Measurements from ENCODE around the gene GPC5.
"Not testable (repeated sequence)": the region's sequence is repeated elsewhere in the genome, so short reads cannot be mapped to it uniquely, and the experiment has no call there.

GPC5 gene

GRCh38 chr13:92516878-92517277 lies 1118.5 kb downstream of the GPC5 start:
- not testable (repeated sequence) for DNase-seq

DNA sequence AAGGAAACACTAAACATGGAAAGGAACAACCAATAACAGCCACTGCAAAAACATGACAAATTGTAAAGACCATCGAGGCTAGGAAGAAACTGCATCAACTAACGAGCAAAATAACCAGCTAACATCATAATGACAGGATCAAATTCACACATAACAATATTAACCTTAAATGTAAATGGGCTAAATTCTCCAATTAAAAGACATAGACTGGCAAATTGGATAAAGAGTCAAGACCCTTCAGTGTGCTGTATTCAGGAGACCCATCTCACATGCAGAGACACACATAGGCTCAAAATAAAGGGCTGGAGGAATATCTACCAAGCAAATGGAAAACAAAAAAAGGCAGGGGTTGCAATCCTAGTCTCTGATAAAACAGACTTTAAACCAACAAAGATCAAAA lies 1120.2 kb downstream of the GPC5 start:
- DNase-seq = not testable (repeated sequence)

GRCh38 chr13:92530364-92530763 lies 1131.9 kb downstream of the GPC5 start:
- no peak for DNase-seq

GRCh38 chr13:92535222-92536006 lies 1137.0 kb downstream of the GPC5 start:
- DNase-seq = no peak

- no peak for DNase-seq
Measured at GRCh38 chr13:92537471-92537870, 1139.0 kb downstream of the GPC5 start.

DNA sequence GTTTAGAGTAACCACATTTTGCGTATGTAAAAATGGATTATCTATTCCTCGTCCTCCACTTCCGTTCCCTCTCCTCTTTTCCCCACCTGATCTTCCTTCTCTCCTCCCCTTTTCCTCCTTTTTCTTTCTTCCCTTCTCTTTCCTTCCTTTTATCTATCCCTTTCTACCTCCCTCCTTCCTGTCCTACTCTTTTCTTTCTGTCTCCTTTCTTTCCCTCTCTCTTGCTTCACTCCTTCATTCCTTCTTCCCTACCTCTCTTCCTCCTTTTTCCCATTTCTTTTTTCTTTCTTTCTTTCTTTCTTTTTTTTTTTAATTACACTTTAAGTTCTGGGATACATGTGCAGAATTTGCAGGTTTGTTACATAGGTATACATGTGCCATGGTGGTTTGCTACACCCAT lies 1139.7 kb downstream of the GPC5 start:
- no peak for DNase-seq

DNA sequence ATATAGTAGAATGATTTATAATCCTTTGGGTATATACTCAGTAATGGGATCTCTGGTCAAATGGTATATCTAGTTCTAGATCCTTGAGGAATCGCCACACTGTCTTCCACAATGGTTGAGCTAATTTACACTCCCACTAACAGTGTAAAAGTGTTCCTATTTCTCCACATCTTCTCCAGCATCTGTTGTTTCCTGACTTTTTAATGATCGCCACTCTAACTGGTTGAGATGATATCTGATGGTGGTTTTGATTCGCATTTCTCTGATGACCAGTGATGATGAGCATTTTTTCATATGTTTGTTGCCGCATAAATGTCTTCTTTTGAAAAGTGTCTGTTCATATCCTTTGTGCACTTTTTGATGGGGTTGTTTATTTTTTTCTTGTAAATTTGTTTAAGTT lies 1140.7 kb downstream of the GPC5 start:
- not testable (repeated sequence) for DNase-seq

GRCh38 chr13:92547266-92547665 lies 1148.8 kb downstream of the GPC5 start:
- DNase-seq = no peak

DNA sequence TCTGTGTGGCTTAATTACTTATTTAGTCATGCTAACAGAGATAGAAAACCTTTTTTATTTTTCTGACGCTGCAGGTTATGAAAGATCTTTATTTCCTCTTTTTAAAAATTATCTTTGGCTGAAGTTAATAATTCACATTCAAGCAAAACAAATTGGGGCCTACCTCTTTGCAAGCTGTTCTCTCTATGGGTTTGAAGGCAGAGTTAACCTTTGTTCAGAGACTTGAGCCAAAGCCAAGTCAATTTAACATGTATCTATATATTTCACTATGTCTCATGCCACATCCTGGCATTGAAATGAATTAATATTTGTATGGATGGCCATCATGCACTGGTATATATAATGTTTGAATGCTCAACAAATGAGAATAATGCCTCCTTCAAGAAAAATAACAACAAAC lies 1150.9 kb downstream of the GPC5 start:
- DNase-seq = no peak

- DNase-seq = no peak
Measured at GRCh38 chr13:92553470-92554114, 1155.2 kb downstream of the GPC5 start.

DNA sequence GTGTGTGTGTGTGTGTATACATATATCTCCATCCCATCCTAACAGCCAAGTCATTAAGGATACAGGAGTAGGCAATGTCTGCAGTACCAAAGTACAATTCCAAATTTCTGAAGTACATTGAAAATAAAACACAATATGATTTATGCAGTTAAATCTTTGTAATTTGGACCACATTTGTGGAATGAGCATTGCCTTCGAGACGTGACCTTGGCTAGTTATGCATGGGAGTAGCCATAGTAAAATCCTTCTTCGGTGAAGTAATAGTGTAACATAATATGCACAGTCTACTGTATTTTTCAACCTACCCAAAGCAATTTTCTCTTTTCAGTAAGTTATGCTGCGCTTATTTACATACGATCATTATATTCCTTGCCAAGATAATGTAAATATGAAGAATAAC lies 1162.5 kb downstream of the GPC5 start:
- DNase-seq = no peak

DNA sequence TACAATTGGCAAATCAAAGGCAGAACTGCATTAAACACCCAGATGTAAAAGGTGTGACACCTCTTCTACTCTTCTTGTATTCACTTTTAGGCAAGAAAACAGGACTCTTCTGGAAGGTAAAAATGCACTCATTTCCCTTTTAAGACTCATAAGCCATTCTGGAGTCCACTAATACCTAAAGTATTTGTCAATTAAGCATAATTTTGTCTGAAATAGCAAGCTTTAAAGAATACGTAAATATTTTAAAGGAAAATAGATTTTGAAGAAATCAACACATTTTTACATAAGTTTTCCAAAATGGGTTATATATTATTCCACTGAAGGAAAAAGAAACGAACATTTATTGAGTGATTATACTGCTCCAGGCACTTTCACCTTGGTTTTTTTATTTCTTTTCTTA lies 1166.5 kb downstream of the GPC5 start:
- DNase-seq = no peak

DNA sequence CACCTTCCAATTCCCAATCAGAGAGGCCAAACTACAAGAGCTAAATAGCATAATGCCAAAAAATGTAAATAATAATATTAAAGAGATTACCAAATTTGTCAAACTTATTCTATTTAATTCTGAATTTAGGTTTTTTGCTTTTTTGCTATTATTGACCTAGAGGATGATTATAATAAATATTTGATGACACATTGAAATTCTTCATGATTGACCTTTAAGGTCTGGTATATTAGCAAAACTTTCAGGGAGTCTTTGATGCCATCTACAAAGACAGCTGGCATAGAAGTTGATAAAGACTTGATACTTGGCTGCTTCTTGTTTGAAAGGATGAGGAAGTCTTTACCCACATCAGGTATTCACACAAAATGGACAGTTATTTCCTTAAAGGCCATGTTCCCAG lies 1168.3 kb downstream of the GPC5 start:
- no peak for DNase-seq

GRCh38 chr13:92572190-92572589 lies 1173.8 kb downstream of the GPC5 start:
- DNase-seq = no peak

- DNase-seq = no peak
Measured at GRCh38 chr13:92573467-92574057, 1175.1 kb downstream of the GPC5 start.

GRCh38 chr13:92574499-92574898 lies 1176.1 kb downstream of the GPC5 start:
- DNase-seq = no peak

DNA sequence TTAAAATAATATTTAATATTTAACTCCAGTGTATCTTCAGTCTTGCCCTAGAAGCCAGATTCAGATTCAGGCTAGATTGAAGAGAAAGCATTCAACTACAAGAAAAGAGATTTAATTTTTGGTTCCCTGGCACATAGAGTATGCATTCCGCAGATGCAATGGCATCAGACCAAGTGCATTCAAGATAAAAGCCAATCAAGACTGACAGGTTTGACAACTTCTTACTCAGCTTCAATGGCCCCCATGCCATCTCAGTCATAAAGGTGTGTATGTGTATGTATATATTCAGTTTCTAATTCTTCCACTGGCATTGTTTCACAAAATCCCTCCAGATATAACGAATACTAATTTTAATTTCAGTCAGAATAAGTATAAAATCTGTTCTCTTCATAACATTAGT lies 1177.4 kb downstream of the GPC5 start:
- no peak for DNase-seq

- DNase-seq = no peak
Measured at GRCh38 chr13:92578358-92578757, 1179.9 kb downstream of the GPC5 start.

DNA sequence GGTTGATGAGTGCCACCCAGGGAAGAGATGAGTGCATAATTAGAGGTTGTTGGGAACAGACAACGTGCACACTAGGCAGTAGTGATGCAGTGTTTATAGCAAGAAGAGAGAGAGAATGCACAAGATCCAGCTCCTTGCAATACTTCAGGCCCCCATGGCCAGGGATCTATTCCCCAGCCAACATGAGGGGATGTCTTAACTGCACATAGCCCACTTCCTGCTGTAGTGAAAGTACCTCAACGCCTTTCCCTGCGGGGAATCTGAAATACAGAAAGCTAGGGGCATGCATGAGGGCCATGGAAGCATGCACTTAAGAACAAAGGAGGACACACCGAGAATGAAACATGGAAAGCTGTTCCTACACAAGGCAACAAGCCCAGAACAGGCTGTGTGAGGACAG lies 1191.5 kb downstream of the GPC5 start:
- no peak for DNase-seq

DNA sequence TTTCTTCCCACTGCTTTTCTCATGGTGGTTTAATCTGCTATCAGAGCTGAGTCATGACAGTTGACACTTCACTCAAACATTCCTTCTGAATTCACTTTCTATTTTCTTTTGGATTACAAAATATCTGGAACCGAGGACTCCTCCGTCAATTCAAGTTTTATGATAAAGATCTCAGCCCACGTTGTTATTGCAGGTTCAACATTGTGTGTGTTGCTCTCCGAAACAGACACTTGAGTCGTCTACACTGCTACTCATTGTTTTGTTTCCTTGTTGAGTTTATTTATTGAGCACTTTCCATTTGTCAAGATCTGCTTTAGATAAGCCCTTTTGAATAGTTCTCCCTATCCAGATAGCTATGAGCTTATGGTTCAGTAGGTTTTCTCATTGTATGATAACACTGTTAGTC lies 1192.1 kb downstream of the GPC5 start:
- no peak for DNase-seq

- DNase-seq = no peak
Measured at GRCh38 chr13:92591117-92591516, 1192.7 kb downstream of the GPC5 start.

GRCh38 chr13:92592757-92593156 lies 1194.3 kb downstream of the GPC5 start:
- DNase-seq = no peak

- DNase-seq = no peak
Measured at GRCh38 chr13:92602560-92602959, 1204.1 kb downstream of the GPC5 start.

- DNase-seq = no peak
Measured at GRCh38 chr13:92609376-92609775, 1211.0 kb downstream of the GPC5 start.
